Activated gamma-delta T cell treated with Interleukin-2 at 50 U/mL for 16 hours (primary cell): ENCODE data around the gene FAM222B.

Experiments
- DNase-seq: peaks from one replicate; pipeline ENCODE4 v3.0.0-alpha.2; 2020

Gene FAM222B

DNA sequence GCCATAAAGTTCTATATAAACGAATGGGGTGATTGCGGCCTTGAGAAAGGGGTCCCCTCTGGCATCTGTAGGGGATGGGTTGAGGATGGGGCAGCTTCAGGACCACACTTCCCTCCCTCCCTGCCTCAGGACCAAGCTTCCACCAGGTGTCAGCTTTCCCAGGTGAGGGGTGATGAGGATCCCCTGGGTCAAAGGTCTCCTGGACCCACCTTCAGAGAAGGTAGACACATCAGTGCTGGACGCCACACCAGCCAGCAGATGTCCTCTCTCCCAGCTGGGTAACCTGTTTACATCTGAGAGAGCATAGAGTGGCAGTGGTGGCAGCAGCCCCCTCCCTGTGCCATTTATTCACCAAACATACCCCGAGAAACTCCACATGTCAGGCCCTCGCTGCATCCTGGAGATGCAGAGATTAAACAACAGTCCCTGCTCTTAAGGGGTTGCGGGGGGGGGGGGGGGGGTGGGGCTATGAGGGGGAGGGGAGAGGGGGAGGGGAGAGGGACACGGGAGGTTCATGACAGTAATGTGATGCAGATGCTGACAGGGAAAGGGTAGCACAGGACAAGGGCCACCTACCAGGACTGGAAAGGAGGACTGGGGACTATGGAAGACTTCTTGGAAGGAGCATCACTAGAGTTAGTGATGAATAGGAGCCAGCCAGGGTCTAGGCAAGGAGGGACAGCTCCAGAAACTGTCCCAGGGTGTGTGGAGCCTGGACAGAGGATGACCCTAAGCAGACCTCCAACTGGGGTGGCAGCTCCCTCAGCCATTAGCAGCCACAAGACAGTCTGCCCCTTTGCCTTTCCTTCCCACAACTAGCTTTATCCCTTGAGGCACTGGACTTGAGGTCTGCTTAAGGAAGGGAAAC lies 135.9 kb downstream of the FAM222B start:
- DNase-seq: no peak
